Measurements from ENCODE around the gene DALRD3.

The DALRD3 gene

DNA sequence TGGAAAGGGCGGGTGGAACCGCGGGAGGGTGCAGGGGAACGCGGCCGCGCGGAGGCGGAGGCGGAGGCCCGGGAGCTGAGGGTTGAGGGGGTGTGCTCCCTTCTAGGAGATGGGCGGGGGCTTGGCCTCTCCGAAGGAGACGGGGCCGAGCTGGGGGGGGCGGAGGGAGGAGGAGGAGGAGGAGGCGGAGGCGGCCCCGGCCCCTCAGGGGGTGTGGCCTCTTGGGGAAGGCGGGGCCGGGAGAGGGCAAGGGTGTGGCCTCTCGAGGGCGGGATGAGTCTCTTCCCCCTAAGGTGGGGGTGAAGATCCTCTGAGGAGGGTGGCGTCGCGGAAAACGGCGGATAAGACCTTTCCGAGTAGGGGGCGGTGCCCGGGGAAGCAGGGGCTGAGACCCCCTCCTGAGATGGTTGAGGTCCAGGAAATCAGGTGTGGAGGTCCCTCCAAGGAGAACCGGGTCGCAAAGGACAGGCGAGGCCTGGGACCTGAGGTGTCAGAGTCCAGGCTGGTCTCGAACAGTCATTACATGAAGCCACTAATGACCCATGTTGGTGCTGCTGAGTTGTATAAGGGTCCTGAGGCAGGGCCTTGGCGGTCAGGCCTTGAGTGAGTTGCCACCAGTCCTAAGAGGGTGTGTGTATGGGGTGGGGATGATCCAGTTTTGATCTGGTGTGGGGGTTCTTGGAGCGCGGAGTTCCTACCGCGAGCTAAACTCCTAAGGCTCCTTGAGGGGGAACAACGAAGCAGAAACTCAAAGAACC, 10.4 kb downstream of the DALRD3 start (continued):
- TF ChIP-seq ZFP37 (tag by site-specific recombination; IDR thresholded peaks at IDR 0.05) = peak; percentile 5; the same call in 1 of the 2 replicates
- peak; percentile 46; the same call in 1 of the 2 replicates for TF ChIP-seq KLF7 (tag by site-specific recombination; IDR thresholded peaks at IDR 0.05; ENCODE audit: borderline replicate concordance)
- no peak for TF ChIP-seq ZNF658 (tag by site-specific recombination; IDR thresholded peaks at IDR 0.05)
- 0 out of 2 replicates have a peak, but pooled peaks have one; percentile 4 for TF ChIP-seq OSR2 (tag by site-specific recombination; IDR thresholded peaks at IDR 0.05)
- TF ChIP-seq ZNF335 (tag by site-specific recombination; conservative IDR thresholded peaks at IDR 0.05) = no peak
- TF ChIP-seq ZSCAN23 (tag by site-specific recombination; IDR thresholded peaks at IDR 0.05) = no peak
- peak; percentile 58 for TF ChIP-seq KLF8 (tag by site-specific recombination; IDR thresholded peaks at IDR 0.05)
- TF ChIP-seq ZFHX2 (tag by site-specific recombination; conservative IDR thresholded peaks at IDR 0.05) = peak; percentile 85
- 0 out of 2 replicates have a peak, but pooled peaks have one; percentile 12 for TF ChIP-seq KLF17 (tag by site-specific recombination; IDR thresholded peaks at IDR 0.05)
- 0 out of 2 replicates have a peak, but pooled peaks have one; percentile 3 for TF ChIP-seq GLI4 (tag by site-specific recombination; IDR thresholded peaks at IDR 0.05)
- 0 out of 2 replicates have a peak, but pooled peaks have one; percentile 1 for TF ChIP-seq ZNF394 (tag by site-specific recombination; IDR thresholded peaks at IDR 0.05; ENCODE audit: borderline replicate concordance)
- TF ChIP-seq PATZ1 (tag by site-specific recombination; IDR thresholded peaks at IDR 0.05) = peak; percentile 50
- 0 out of 2 replicates have a peak, but pooled peaks have one; percentile 9 for TF ChIP-seq ZNF2 (tag by site-specific recombination; IDR thresholded peaks at IDR 0.05)
- TF ChIP-seq ZNF501 (tag by site-specific recombination; IDR thresholded peaks at IDR 0.05) = peak; percentile 2; the same call in 1 of the 2 replicates
- TF ChIP-seq TSHZ1 (tag by site-specific recombination; IDR thresholded peaks at IDR 0.05; ENCODE audit: borderline replicate concordance) = no peak
- TF ChIP-seq SP3 (tag by site-specific recombination; IDR thresholded peaks at IDR 0.05) = peak; percentile 83

- Histone ChIP-seq H3K27ac (ENCODE audit: extremely low read depth, low read depth, low read length) (peak within 1 kb of the TSS; percentile 93), H3K4me3 (ENCODE audit: low read depth, low read length) (peak within 1 kb of the TSS; percentile 74), H3K36me3 (ENCODE audit: control insufficient read depth in 2 of 2, insufficient read depth in 1 of 2, low read length in 2 of 2) (peaks cover 3 to 18% of the 10 kb centered on the region in 2 experiments; a peak in 2 of 3 replicates), H3K9me3 (ENCODE audit: control insufficient read depth, insufficient read depth, low read depth, low read length) (no peaks in the 10 kb centered on the region), H3K4me1 (ENCODE audit: control insufficient read depth, insufficient read depth, low read length) (no peaks in the 10 kb centered on the region)
- ChIA-PET CTCF (interaction anchor here (0.5 to 3.8 kb wide), 10 partner anchors 14 to 689 kb away, joined by 3 to 20 read pairs (median 4); partner anchors contain the start of genes NDUFAF3 and P4HTM), POLR2A (interaction anchor here (0.6 to 4.4 kb wide), 19 partner anchors 11 to 461 kb away, joined by 3 to 141 read pairs (median 5); partner anchors contain the start of genes ARIH2, DALRD3, IMPDH2 and IP6K2)
- TF ChIP-seq ZNF621 (tag by site-specific recombination; IDR thresholded peaks at IDR 0.05) (no peak), YY1 (tag by site-specific recombination; IDR thresholded peaks at IDR 0.05) (peak; percentile 75), ZNF114 (tag by site-specific recombination; IDR thresholded peaks at IDR 0.05) (no peak), ZNF664 (tag by site-specific recombination; IDR thresholded peaks at IDR 0.05) (no peak), ZNF544 (tag by site-specific recombination; IDR thresholded peaks at IDR 0.05) (no peak), ZNF791 (tag by site-specific recombination; IDR thresholded peaks at IDR 0.05) (no peak), ZNF660 (tag by site-specific recombination; IDR thresholded peaks at IDR 0.05) (no peak; the same call in 1 of the 2 replicates), ZNF514 (tag by site-specific recombination; IDR thresholded peaks at IDR 0.05) (no peak), TRIM28 (IDR thresholded peaks at IDR 0.05; ENCODE audit: borderline replicate concordance, low read length) (no peak), ZBTB10 (tag by site-specific recombination; IDR thresholded peaks at IDR 0.05) (peak; percentile 89; the same call in 1 of the 2 replicates)
Observed at GRCh38 chr3:49007068-49007770, 11.2 kb downstream of the DALRD3 start, which contains the start of gene WDR6. Gene WDR6, plus strand, starts transcription at chr3:49007391. Its CDS starts 41 bp downstream, at chr3:49007432.

Measured in HEK293 (cell line).